Prostate gland (tissue), 2 donors: ENCODE results near the gene STARD10.

ENCODE experiments used
- POLR2A ChIP-seq: fragments of 450-650 bp; IDR thresholded peaks from one replicate; pipeline ENCODE4 v1.6.1; 2016; ENCODE audit warnings: antibody characterized with exemption, mild to moderate bottlenecking
- TF ChIP-seq, protein P1 (sequence below), 4 experiments: fragments of 200-600 bp in 2 of 4; fragments of 450-650 bp in 2 of 4; sonication (generic) in 2 of 4; IDR thresholded peaks; 1 replicate in 3 of 4; 2 replicates in 1 of 4; pipeline ENCODE4 v1.5.1; 2016 to 2019; ENCODE audit warnings: antibody characterized with exemption in 4 of 4, mild to moderate bottlenecking in 2 of 4, moderate library complexity in 2 of 4

- TF ChIP-seq, protein P1, sequence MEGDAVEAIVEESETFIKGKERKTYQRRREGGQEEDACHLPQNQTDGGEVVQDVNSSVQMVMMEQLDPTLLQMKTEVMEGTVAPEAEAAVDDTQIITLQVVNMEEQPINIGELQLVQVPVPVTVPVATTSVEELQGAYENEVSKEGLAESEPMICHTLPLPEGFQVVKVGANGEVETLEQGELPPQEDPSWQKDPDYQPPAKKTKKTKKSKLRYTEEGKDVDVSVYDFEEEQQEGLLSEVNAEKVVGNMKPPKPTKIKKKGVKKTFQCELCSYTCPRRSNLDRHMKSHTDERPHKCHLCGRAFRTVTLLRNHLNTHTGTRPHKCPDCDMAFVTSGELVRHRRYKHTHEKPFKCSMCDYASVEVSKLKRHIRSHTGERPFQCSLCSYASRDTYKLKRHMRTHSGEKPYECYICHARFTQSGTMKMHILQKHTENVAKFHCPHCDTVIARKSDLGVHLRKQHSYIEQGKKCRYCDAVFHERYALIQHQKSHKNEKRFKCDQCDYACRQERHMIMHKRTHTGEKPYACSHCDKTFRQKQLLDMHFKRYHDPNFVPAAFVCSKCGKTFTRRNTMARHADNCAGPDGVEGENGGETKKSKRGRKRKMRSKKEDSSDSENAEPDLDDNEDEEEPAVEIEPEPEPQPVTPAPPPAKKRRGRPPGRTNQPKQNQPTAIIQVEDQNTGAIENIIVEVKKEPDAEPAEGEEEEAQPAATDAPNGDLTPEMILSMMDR (IDR thresholded peaks at IDR 0.05): peak in 3 of 4 experiments; percentile 10 to 48 (median 11)
- peak; percentile 70 for TF ChIP-seq POLR2A
These were observed 71.6 kb downstream of the STARD10 start for GRCh38 chr11:72722050-72722748.
